Cardiac muscle cell (in vitro differentiated cells and primary cell): ENCODE data around the gene MAP1LC3B2. TPM values are rescaled to one million over a fixed set of nuclear protein-coding genes. Genes with fewer than 3 reads are reported as not detected.
A peak's percentile ranks its signal among the peaks of the same experiment; 100 is the strongest.

Experiments
- DNase-seq, 2 donors: peaks; one replicate each; pipeline versions ENCODE4 v3.0.0 to v3.0.0-alpha.2; 2010 to 2017; ENCODE audit warnings: low read depth in 1 of 2, low spot score in 1 of 2
- H3K27ac ChIP-seq: fragments of 200-600 bp; sonication (generic); 2 replicates; pipeline ENCODE4 v1.5.1; 2016
- H3K27me3 ChIP-seq: fragments of 200-600 bp; sonication (generic); 2 replicates; pipeline ENCODE4 v1.6.0; 2016; ENCODE audit warnings: control low read depth
- H3K36me3 ChIP-seq: fragments of 200-600 bp; sonication (generic); 2 replicates; pipeline ENCODE4 v1.5.1; 2016; ENCODE audit warnings: control low read depth
- H3K4me1 ChIP-seq: fragments of 200-600 bp; sonication (generic); 2 replicates; pipeline ENCODE4 v1.8.1; 2017; ENCODE audit warnings: low read depth, mild to moderate bottlenecking, mixed run types
- H3K4me3 ChIP-seq: fragments of 200-600 bp; sonication (generic); 2 replicates; pipeline ENCODE4 v1.5.1; 2016; ENCODE audit warnings: mild to moderate bottlenecking
- H3K9me3 ChIP-seq: fragments of 200-600 bp; sonication (generic); 2 replicates; pipeline ENCODE4 v1.5.1; 2017; ENCODE audit warnings: low read depth, mild to moderate bottlenecking, control low read depth
- CTCF ChIP-seq: IDR thresholded peaks from 2 replicates; pipeline ENCODE4 v1.5.1; 2012; ENCODE audit warnings: low read depth, mild to moderate bottlenecking, low read length
- polyA plus RNA-seq: library from polyadenylated mRNA; unstranded; fragments of >200 nt; fragmentation: Nextera tagmentation; extraction: Ambion mirVana; gene quantifications from 2 replicates; pipeline ENCODE4 v1.2.1, GENCODE V29; 2016
- total RNA-seq: library from RNA; depleted of rRNA; stranded (reverse); fragments of >200 nt; gene quantifications from 2 replicates; pipeline ENCODE4 v1.2.3, GENCODE V29; 2016

Gene MAP1LC3B2
- total and polyA plus RNA-seq, 2 experiments from 2014 or later, result 2.3 to 7.2 TPM

- Histone ChIP-seq H3K27me3 (no peaks in the 10 kb centered on the region), H3K4me3 (no peak overlapping the region), H3K9me3 (no peaks in the 10 kb centered on the region), H3K4me1 (peaks cover 13% of the 10 kb centered on the region), H3K27ac (no peak overlapping the region), H3K36me3 (no peaks in the 10 kb centered on the region)
- no peak for TF ChIP-seq CTCF
- peak in 1 of 2 donors; percentile 43 for DNase-seq
Observed at GRCh38 chr12:116528065-116528464, 31.1 kb upstream of the MAP1LC3B2 start.

- Histone ChIP-seq H3K36me3 (no peaks in the 10 kb centered on the region), H3K27ac (no peak overlapping the region), H3K4me1 (peaks cover 13% of the 10 kb centered on the region)
Observed at GRCh38 chr12:116528498-116528897, 30.7 kb upstream of the MAP1LC3B2 start.

GRCh38 chr12:116529048-116529447 is 30.1 kb upstream of the MAP1LC3B2 start:
- Histone ChIP-seq H3K27ac (no peak overlapping the region), H3K9me3 (no peaks in the 10 kb centered on the region), H3K4me1 (peaks cover 13% of the 10 kb centered on the region), H3K4me3 (no peak overlapping the region), H3K36me3 (no peaks in the 10 kb centered on the region), H3K27me3 (no peaks in the 10 kb centered on the region)
- TF ChIP-seq CTCF, result no peak
- DNase-seq, result peak in 1 of 2 donors; percentile 65

More at GRCh38 chr12:116528498-116528897, 30.7 kb upstream of the MAP1LC3B2 start:
- H3K27me3 ChIP-seq, result no peaks in the 10 kb centered on the region
- no peak overlapping the region for H3K4me3 ChIP-seq
- no peak for DNase-seq
- no peak for TF ChIP-seq CTCF
- H3K9me3 ChIP-seq, result no peaks in the 10 kb centered on the region

- no peak for TF ChIP-seq CTCF
- H3K9me3 ChIP-seq, result no peaks in the 10 kb centered on the region
Observed at GRCh38 chr12:116529686-116530085, 29.5 kb upstream of the MAP1LC3B2 start.

GRCh38 chr12:116532428-116532827 is 26.8 kb upstream of the MAP1LC3B2 start:
- no peak overlapping the region for H3K4me3 ChIP-seq

More at GRCh38 chr12:116529686-116530085, 29.5 kb upstream of the MAP1LC3B2 start:
- Histone ChIP-seq H3K36me3 (no peaks in the 10 kb centered on the region), H3K27ac (no peak overlapping the region), H3K4me3 (no peak overlapping the region), H3K27me3 (no peaks in the 10 kb centered on the region), H3K4me1 (peaks cover 13% of the 10 kb centered on the region)
- no peak for DNase-seq

More at GRCh38 chr12:116532428-116532827, 26.8 kb upstream of the MAP1LC3B2 start:
- Histone ChIP-seq H3K9me3 (no peaks in the 10 kb centered on the region), H3K4me1 (peaks cover 2% of the 10 kb centered on the region), H3K36me3 (no peaks in the 10 kb centered on the region), H3K27me3 (no peaks in the 10 kb centered on the region), H3K27ac (no peak overlapping the region)
- no peak for DNase-seq
- no peak for TF ChIP-seq CTCF
